GM13977 (cell line): ENCODE data around the gene ARHGEF40.
"Not testable (repeated sequence)": the region's sequence is repeated elsewhere in the genome, so short reads cannot be mapped to it uniquely, and the experiment has no call there.

Source experiments
- DNase-seq: peaks from one replicate; pipeline ENCODE4 v3.0.0; 2012; ENCODE audit warnings: low spot score
- CTCF ChIP-seq: IDR thresholded peaks from 2 replicates; pipeline ENCODE4 v1.5.1; 2012; ENCODE audit warnings: mild to moderate bottlenecking, control low read depth; ENCODE audit not compliant: insufficient read depth; ENCODE audit errors: extremely low read depth, missing control alignments
- in situ Hi-C: fragments of 300-500 bp; cut with MboI; formaldehyde crosslinking; loops from one replicate; pipeline ENCODE4 v1.12.0; 2022; ENCODE audit warnings: low sequenced_read_pairs, low pct_unique_long_range_greater_than_20kb, mixed read lengths, inconsistent platforms; ENCODE audit not compliant: unreplicated experiment

The ARHGEF40 gene

GRCh38 chr14:21040370-21040925, 29.7 kb upstream of the ARHGEF40 start:
- in situ Hi-C loops, result no loop called here
- no peak for TF ChIP-seq CTCF
- DNase-seq, result no peak

GRCh38 chr14:21040941-21041340, 29.2 kb upstream of the ARHGEF40 start:
- in situ Hi-C loops, DNase-seq: not testable (repeated sequence)

- no peak for TF ChIP-seq CTCF
- in situ Hi-C loops, result no loop called here
- DNase-seq, result no peak
These were observed 28.2 kb upstream of the ARHGEF40 start, which contains the start of gene RNASE7 for GRCh38 chr14:21041676-21042433. Gene RNASE7 (plus strand): TSS chr14:21042362. CDS start chr14:21042993, 631 bp downstream.

- no peak for DNase-seq
- in situ Hi-C loops, result no loop called here
- TF ChIP-seq CTCF, result no peak
These were observed 27.2 kb upstream of the ARHGEF40 start for GRCh38 chr14:21042918-21043317.

GRCh38 chr14:21043387-21043973, 26.6 kb upstream of the ARHGEF40 start:
- in situ Hi-C loops, result no loop called here
- no peak for TF ChIP-seq CTCF
- DNase-seq, result no peak

GRCh38 chr14:21043974-21044618, 26.0 kb upstream of the ARHGEF40 start:
- DNase-seq, result no peak
- no peak for TF ChIP-seq CTCF

More at GRCh38 chr14:21043974-21044618, 26.0 kb upstream of the ARHGEF40 start:
- in situ Hi-C loops, result no loop called here
